PFSK-1 (cell line): ENCODE data around the gene TMEM220.

Experiments used
- POLR2AphosphoS5 ChIP-seq: IDR thresholded peaks from 2 replicates; pipeline ENCODE4 v1.6.1; 2012; ENCODE audit warnings: low read depth, mild to moderate bottlenecking, control low read depth, low read length, moderate library complexity
- REST ChIP-seq, 2 experiments: IDR thresholded peaks; 2 replicates each; pipeline versions ENCODE4 v1.6.1 to v1.8.0; 2011 to 2012; ENCODE audit warnings: low read depth in 2 of 2, low read length in 2 of 2, control low read depth in 1 of 2, inconsistent platforms in 1 of 2, mild to moderate bottlenecking in 1 of 2, moderate library complexity in 1 of 2; ENCODE audit not compliant: insufficient read depth in 1 of 2
- SIN3A ChIP-seq: IDR thresholded peaks from 2 replicates; pipeline ENCODE4 v1.6.1; 2012; ENCODE audit warnings: mild to moderate bottlenecking, low read length, moderate library complexity, borderline replicate concordance; ENCODE audit not compliant: insufficient read depth

DNA sequence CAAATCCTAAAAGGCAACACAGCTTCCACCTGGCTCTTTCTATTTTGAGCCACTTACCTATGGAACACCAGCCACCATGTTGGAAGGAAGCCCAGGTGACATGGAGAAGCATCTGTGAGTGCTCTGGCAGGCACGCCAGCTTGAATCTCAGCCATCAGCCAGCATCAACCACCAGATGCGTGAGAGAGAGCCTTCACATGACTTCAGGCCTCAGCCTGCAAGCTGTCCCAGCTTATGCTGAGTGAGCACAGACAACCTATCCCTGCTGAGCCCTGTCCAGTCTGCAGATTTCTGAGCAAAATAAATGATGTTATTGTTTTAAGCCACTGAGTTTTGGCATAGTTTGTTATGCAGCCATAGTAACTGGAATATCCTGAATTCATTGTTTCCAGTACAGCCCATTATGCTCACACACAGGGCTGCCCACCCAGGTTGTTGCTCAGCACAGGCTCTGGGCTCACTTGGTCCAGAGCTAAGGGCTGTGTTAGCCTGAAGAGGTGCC is 39.0 kb upstream of the TMEM220 start:
- TF ChIP-seq POLR2AphosphoS5 (no peak), SIN3A (no peak), REST (IDR thresholded peaks at IDR 0.05; ENCODE audit: insufficient read depth in 1 of 2, low read depth in 2 of 2, low read length in 2 of 2) (no peak)
